Endothelial cell of umbilical vein (primary cell): ENCODE results near the gene CSNK1E. TPM values are rescaled to one million over a fixed set of nuclear protein-coding genes. Genes with fewer than 3 reads are reported as not detected.

ENCODE experiments used
- BruUV-seq: library from RNA; stranded (reverse); fragments of 400-500 nt; replicated peaks from 2 replicates; lab custom pipeline; 2021; lab: Mats Ljungman, UMichigan
- CTCF ChIA-PET: fragments of 300-600, 350-600 bp; sonication (Branson Sonifier 250); formaldehyde crosslinking; loops from one replicate; lab custom pipeline; 2021; ENCODE audit warnings: antibody characterized with exemption, inconsistent platforms; lab: Charles Lee
- POLR2A ChIA-PET: fragments of 300-600, 350-600 bp; sonication (Branson Sonifier 250); formaldehyde crosslinking; loops from one replicate; lab custom pipeline; 2021; ENCODE audit warnings: antibody characterized with exemption, inconsistent platforms; lab: Charles Lee
- DNase-seq: peaks from one replicate; pipeline ENCODE4 v3.0.0-alpha.2; 2011; ENCODE audit warnings: low read depth, low spot score
- FAIRE-seq: peaks from 2 replicates; lab custom pipeline; 2011; peaks lifted over from hg19 to GRCh38; lab: Jason Lieb, UNC
- H2AFZ ChIP-seq: 2 replicates; pipeline ENCODE4 v1.6.0; 2012; ENCODE audit warnings: low read depth, low read length, control low read depth, inconsistent platforms
- H3K27ac ChIP-seq: 2 replicates; pipeline ENCODE4 v1.5.1; 2011; ENCODE audit warnings: low read depth, mild to moderate bottlenecking, control low read depth, low read length, moderate library complexity; ENCODE audit not compliant: insufficient read depth
- H3K27me3 ChIP-seq, 2 experiments: 2 replicates each; pipeline versions ENCODE4 v1.6.0 to v1.6.1; 2011; ENCODE audit warnings: low read length in 2 of 2, mixed read lengths in 1 of 2; ENCODE audit not compliant: control insufficient read depth in 2 of 2, insufficient read depth in 2 of 2
- H3K36me3 ChIP-seq, 2 experiments: 2 replicates in 1 of 2; 3 replicates in 1 of 2; pipeline ENCODE4 v1.5.1; 2011; ENCODE audit warnings: low read length in 2 of 2, mild to moderate bottlenecking in 1 of 2, moderate library complexity in 1 of 2; ENCODE audit not compliant: control insufficient read depth in 2 of 2, insufficient read depth in 2 of 2; ENCODE audit errors: extremely low read depth in 1 of 2
- H3K4me1 ChIP-seq: 3 replicates; pipeline ENCODE4 v1.5.1; 2011; ENCODE audit warnings: mild to moderate bottlenecking, low read length; ENCODE audit not compliant: control insufficient read depth, insufficient read depth; ENCODE audit errors: extremely low read depth
- H3K4me2 ChIP-seq: 2 replicates; pipeline ENCODE4 v1.6.1; 2011; ENCODE audit warnings: low read length, control low read depth, mixed read lengths; ENCODE audit not compliant: insufficient read depth
- H3K4me3 ChIP-seq, 3 experiments: fragments of 200-600 bp in 1 of 3; sonication (generic), shearing (Covaris generic) in 1 of 3; replicated peaks in 1 of 3; 2 replicates each; pipeline ENCODE4 v1.5.1; 2011 to 2016; ENCODE audit warnings: control low read depth in 3 of 3, low read length in 3 of 3, mild to moderate bottlenecking in 2 of 3, inconsistent platforms in 1 of 3, low read depth in 1 of 3, moderate library complexity in 1 of 3; ENCODE audit not compliant: insufficient read depth in 1 of 3
- H3K79me2 ChIP-seq: 2 replicates; pipeline ENCODE4 v1.6.0; 2012; ENCODE audit warnings: low read length, inconsistent platforms; ENCODE audit not compliant: control insufficient read depth, insufficient read depth
- H3K9ac ChIP-seq: replicated peaks from 2 replicates; pipeline ENCODE3; 2011; ENCODE audit warnings: low read length, control low read depth; ENCODE audit not compliant: insufficient read depth; ENCODE audit errors: extremely low read depth
- H3K9me1 ChIP-seq: replicated peaks from 3 replicates; pipeline ENCODE4 v1.6.0; 2011; ENCODE audit warnings: mild to moderate bottlenecking, low read length; ENCODE audit not compliant: control insufficient read depth, insufficient read depth; ENCODE audit errors: extremely low read depth
- H3K9me3 ChIP-seq: replicated peaks from 2 replicates; pipeline ENCODE4 v1.5.1; 2012; ENCODE audit warnings: low read length, inconsistent platforms; ENCODE audit not compliant: control insufficient read depth, insufficient read depth
- H4K20me1 ChIP-seq: replicated peaks from 2 replicates; pipeline ENCODE3; 2011; ENCODE audit warnings: mild to moderate bottlenecking, low read length; ENCODE audit not compliant: control insufficient read depth, insufficient read depth; ENCODE audit errors: extremely low read depth
- EZH2 ChIP-seq: IDR thresholded peaks from 2 replicates; pipeline ENCODE4 v1.6.1; 2012; ENCODE audit warnings: borderline replicate concordance, low read depth, mild to moderate bottlenecking, moderate library complexity, low read length, inconsistent platforms; ENCODE audit not compliant: severe bottlenecking
- FOS ChIP-seq: IDR thresholded peaks from 2 replicates; pipeline ENCODE4 v1.6.1; 2011; ENCODE audit warnings: mild to moderate bottlenecking, low read length, moderate library complexity, borderline replicate concordance; ENCODE audit not compliant: insufficient read depth
- GATA2 ChIP-seq: IDR thresholded peaks from 2 replicates; pipeline ENCODE4 v1.7.0; 2011; ENCODE audit warnings: low read depth, mild to moderate bottlenecking, moderate library complexity, mixed read lengths, low read length; ENCODE audit not compliant: insufficient read length, insufficient read depth
- JUN ChIP-seq: IDR thresholded peaks from 2 replicates; pipeline ENCODE4 v1.6.1; 2011; ENCODE audit warnings: borderline replicate concordance, low read depth; ENCODE audit not compliant: insufficient read length, insufficient read depth
- MAX ChIP-seq: IDR thresholded peaks from 2 replicates; pipeline ENCODE4 v1.6.1; 2011; ENCODE audit not compliant: insufficient read depth, insufficient read length
- MYC ChIP-seq: IDR thresholded peaks from one replicate; pipeline ENCODE4 v1.6.1; 2011; ENCODE audit warnings: mild to moderate bottlenecking, low read depth, low read length
- POLR2A ChIP-seq: IDR thresholded peaks from 2 replicates; pipeline ENCODE4 v1.6.1; 2012; ENCODE audit warnings: low read depth, mild to moderate bottlenecking, control low read depth, low read length
- POLR2AphosphoS5 ChIP-seq: IDR thresholded peaks from 2 replicates; pipeline ENCODE4 v1.6.1; 2012; ENCODE audit warnings: low read depth, mild to moderate bottlenecking, control low read depth, low read length, moderate library complexity; ENCODE audit not compliant: insufficient read depth
- dilution Hi-C: fragments of 300-500 bp; cut with MboI; formaldehyde crosslinking; loops from one replicate; pipeline ENCODE4 v1.15.0; 2019; ENCODE audit warnings: low sequenced_read_pairs; ENCODE audit not compliant: extremely low pct_ligation_motif_present
- intact Hi-C: fragments of 100-400 bp; cut with micrococcal nuclease; formaldehyde crosslinking; loops from one replicate; pipeline ENCODE4 v1.10.0; 2022
- polyA plus RNA-seq, 4 experiments: library from polyadenylated mRNA; depleted of rRNA in 3 of 4; stranded (reverse) in 3 of 4; unstranded in 1 of 4; fragments of >200 nt; gene quantifications; 2 replicates each; pipeline versions ENCODE4 v1.2.1 to v1.2.3, GENCODE V29; 2011 to 2012; ENCODE audit warnings: missing spikeins in 1 of 4
- total RNA-seq: library from RNA; stranded (reverse); gene quantifications from 2 replicates; pipeline ENCODE4 v1.2.3, GENCODE V29; 2021
- TF ChIP-seq, protein P1 (sequence below), 2 donors: IDR thresholded peaks; 1 replicate in 1 of 2; 2 replicates in 1 of 2; pipeline ENCODE4 v1.5.1; 2011; ENCODE audit warnings: low read length in 2 of 2, mild to moderate bottlenecking in 2 of 2, moderate library complexity in 2 of 2, control low read depth in 1 of 2, inconsistent platforms in 1 of 2, low read depth in 1 of 2; ENCODE audit not compliant: insufficient read depth in 1 of 2; ENCODE audit errors: extremely low read depth in 1 of 2

The CSNK1E gene
- total and polyA plus RNA-seq, 2 donors (not counting 3 experiments of a cell fraction or from before 2014, with no cell fraction given), result 259 to 262 TPM

- Histone ChIP-seq H3K4me1 (no peaks in the 10 kb centered on the region), H3K4me2 (no peak overlapping the region), H4K20me1 (no peaks in the 10 kb centered on the region), H3K36me3 (no peaks in the 10 kb centered on the region), H3K4me3 (no peak overlapping the region), H3K27ac (no peak overlapping the region), H3K27me3 (no peaks in the 10 kb centered on the region), H3K9me3 (no peaks in the 10 kb centered on the region), H2AFZ (no peak overlapping the region), H3K9me1 (no peaks in the 10 kb centered on the region), H3K79me2 (no peaks in the 10 kb centered on the region), H3K9ac (no peak overlapping the region)
- POLR2A ChIA-PET, result no interaction called here
- CTCF ChIA-PET, result interaction anchor here (0.8 to 2.9 kb wide), 3 partner anchors 15 to 301 kb away, joined by 3 to 29 read pairs (median 4); no protein-coding TSS in a partner anchor
- peak; percentile 59 for FAIRE-seq
- dilution Hi-C loops, result no loop called here
- intact Hi-C loops, result loop anchor here (1.0 to 10.0 kb wide), 4 partner anchors 35 to 301 kb away; no protein-coding TSS in a partner anchor
- no TSS peak for BruUV-seq
- no peak for TF ChIP-seq POLR2A
- TF ChIP-seq, protein P1, sequence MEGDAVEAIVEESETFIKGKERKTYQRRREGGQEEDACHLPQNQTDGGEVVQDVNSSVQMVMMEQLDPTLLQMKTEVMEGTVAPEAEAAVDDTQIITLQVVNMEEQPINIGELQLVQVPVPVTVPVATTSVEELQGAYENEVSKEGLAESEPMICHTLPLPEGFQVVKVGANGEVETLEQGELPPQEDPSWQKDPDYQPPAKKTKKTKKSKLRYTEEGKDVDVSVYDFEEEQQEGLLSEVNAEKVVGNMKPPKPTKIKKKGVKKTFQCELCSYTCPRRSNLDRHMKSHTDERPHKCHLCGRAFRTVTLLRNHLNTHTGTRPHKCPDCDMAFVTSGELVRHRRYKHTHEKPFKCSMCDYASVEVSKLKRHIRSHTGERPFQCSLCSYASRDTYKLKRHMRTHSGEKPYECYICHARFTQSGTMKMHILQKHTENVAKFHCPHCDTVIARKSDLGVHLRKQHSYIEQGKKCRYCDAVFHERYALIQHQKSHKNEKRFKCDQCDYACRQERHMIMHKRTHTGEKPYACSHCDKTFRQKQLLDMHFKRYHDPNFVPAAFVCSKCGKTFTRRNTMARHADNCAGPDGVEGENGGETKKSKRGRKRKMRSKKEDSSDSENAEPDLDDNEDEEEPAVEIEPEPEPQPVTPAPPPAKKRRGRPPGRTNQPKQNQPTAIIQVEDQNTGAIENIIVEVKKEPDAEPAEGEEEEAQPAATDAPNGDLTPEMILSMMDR (IDR thresholded peaks at IDR 0.05; ENCODE audit: extremely low read depth in 1 of 2, insufficient read depth in 1 of 2, low read depth in 1 of 2, low read length in 2 of 2), result peak; percentile 93 to 99
- TF ChIP-seq GATA2, result no peak
- peak; percentile 48 for DNase-seq
Observed at GRCh38 chr22:38353142-38353629, 36.0 kb upstream of the CSNK1E start.

DNA sequence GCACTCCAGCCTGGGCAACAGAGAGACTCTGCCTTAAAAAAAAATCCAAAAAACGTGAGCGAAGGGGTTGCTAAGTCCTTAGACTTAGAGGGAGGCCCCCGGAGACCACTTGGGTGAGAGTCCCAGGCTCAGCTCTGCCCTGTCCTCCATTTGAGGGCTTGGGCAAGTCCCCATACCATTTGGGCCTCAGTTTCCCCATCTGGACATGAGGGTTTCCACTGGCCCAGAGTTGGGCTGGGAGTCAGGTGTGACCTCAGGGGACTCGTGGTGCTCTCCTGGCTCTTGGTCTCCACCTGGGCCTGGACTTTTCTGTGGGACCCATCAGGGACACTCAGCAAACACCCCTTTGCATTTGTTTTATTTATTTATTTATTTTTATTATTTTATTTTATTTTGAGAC is 35.2 kb upstream of the CSNK1E start:
- dilution Hi-C loops, result no loop called here
- H3K27me3 ChIP-seq, result no peaks in the 10 kb centered on the region
- no TSS peak for BruUV-seq
- CTCF ChIA-PET, result interaction anchor here (0.7 to 2.9 kb wide), 4 partner anchors 15 to 300 kb away, joined by 3 to 29 read pairs (median 4); no protein-coding TSS in a partner anchor
- H3K9me3 ChIP-seq, result no peaks in the 10 kb centered on the region
- no peaks in the 10 kb centered on the region for H3K9me1 ChIP-seq
- no peak for DNase-seq
- intact Hi-C loops, result loop anchor here (10.0 kb wide), 1 partner anchor 118 kb away; no protein-coding TSS in a partner anchor
- no peak for FAIRE-seq
- TF ChIP-seq JUN (no peak), FOS (no peak), GATA2 (no peak), MAX (no peak), POLR2A (no peak), EZH2 (no peak), MYC (no peak), POLR2AphosphoS5 (no peak)
- TF ChIP-seq, protein P1 (IDR thresholded peaks at IDR 0.05; ENCODE audit: extremely low read depth in 1 of 2, insufficient read depth in 1 of 2, low read depth in 1 of 2, low read length in 2 of 2), result no peak
- H3K4me3 ChIP-seq, result no peak overlapping the region
- H3K4me2 ChIP-seq, result no peak overlapping the region
- H3K36me3 ChIP-seq, result no peaks in the 10 kb centered on the region
- no peaks in the 10 kb centered on the region for H4K20me1 ChIP-seq
- H3K27ac ChIP-seq, result no peak overlapping the region
- no peaks in the 10 kb centered on the region for H3K4me1 ChIP-seq
- H3K9ac ChIP-seq, result no peak overlapping the region
- POLR2A ChIA-PET, result no interaction called here
- no peak overlapping the region for H2AFZ ChIP-seq
- H3K79me2 ChIP-seq, result no peaks in the 10 kb centered on the region
